Measurements from ENCODE around the gene SLC16A7. TPM values are rescaled to one million over a fixed set of nuclear protein-coding genes. Genes with fewer than 3 reads are reported as not detected.
A peak's percentile ranks its signal among the peaks of the same experiment; 100 is the strongest.

The SLC16A7 gene
- total RNA-seq, 4 donors from 2014 or later, result 18.2 to 71.4 (median 45.0) TPM

DNA sequence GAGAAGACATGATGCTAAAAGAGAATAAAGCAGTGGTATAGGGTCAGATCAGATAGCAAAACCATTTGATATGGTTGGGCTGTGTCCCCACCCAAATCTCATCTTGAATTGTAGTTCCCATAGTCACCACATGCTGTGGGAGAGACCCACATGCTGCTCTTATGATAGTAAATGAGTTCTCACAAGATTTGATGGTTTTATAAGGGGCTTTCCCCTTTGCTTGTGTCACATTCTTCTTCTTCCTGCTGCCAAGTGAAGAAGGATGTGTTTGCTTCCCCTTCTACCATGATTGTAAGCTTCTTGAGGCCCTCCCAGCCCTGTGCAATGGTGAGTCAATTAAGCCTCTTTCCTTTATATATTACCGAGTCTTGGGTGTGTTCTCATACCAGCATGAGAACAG is 49.4 kb downstream of the SLC16A7 start:
- Histone ChIP-seq H3K4me1 (no peaks in the 10 kb centered on the region), H3K4me3 (no peak overlapping the region), H3K9me3 (no peaks in the 10 kb centered on the region), H3K27me3 (no peaks in the 10 kb centered on the region), H3K36me3 (peaks cover 0 to 10% of the 10 kb centered on the region in 2 donors), H3K27ac (no peak overlapping the region)
- ATAC-seq, result no peak
- TF ChIP-seq POLR2A (IDR thresholded peaks at IDR 0.05), result no peak
- TF ChIP-seq EP300 (IDR thresholded peaks at IDR 0.05), result no peak
- TF ChIP-seq, protein P1, sequence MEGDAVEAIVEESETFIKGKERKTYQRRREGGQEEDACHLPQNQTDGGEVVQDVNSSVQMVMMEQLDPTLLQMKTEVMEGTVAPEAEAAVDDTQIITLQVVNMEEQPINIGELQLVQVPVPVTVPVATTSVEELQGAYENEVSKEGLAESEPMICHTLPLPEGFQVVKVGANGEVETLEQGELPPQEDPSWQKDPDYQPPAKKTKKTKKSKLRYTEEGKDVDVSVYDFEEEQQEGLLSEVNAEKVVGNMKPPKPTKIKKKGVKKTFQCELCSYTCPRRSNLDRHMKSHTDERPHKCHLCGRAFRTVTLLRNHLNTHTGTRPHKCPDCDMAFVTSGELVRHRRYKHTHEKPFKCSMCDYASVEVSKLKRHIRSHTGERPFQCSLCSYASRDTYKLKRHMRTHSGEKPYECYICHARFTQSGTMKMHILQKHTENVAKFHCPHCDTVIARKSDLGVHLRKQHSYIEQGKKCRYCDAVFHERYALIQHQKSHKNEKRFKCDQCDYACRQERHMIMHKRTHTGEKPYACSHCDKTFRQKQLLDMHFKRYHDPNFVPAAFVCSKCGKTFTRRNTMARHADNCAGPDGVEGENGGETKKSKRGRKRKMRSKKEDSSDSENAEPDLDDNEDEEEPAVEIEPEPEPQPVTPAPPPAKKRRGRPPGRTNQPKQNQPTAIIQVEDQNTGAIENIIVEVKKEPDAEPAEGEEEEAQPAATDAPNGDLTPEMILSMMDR (IDR thresholded peaks at IDR 0.05), result no peak
- TF ChIP-seq POLR2AphosphoS5 (IDR thresholded peaks at IDR 0.05), result no peak
- 86 to 100% methylated on average over 1 of the region's 1 CpG for WGBS, 2 donors (ENCODE audit: low coverage in 1 of 2)

DNA sequence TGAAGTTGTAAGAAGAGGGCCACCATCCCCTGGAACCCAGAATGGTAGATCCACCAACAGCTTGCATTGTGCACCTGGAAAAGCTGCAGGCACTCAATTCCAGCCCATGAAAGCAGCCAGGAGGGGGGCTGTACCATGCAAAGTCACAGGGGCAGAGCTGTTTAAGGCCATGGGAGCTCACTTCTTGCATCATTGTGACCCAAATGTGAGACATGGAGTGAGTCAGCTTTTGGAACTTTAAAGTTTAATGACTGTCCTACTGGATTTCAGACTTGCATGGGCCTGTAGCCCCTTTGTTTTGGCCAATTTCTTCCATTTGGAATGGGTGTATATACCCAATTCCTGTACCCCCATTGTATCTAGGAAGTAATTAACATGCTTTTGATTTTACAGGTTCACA is 50.8 kb downstream of the SLC16A7 start:
- Histone ChIP-seq H3K27me3 (no peaks in the 10 kb centered on the region), H3K9me3 (no peaks in the 10 kb centered on the region), H3K36me3 (peaks cover 0 to 10% of the 10 kb centered on the region in 2 donors), H3K4me3 (no peak overlapping the region), H3K4me1 (peaks cover 0 to 12% (median 3%) of the 10 kb centered on the region in 3 donors), H3K27ac (no peak overlapping the region)
- ATAC-seq, result no peak
- TF ChIP-seq POLR2AphosphoS5 (IDR thresholded peaks at IDR 0.05), result no peak
- TF ChIP-seq EP300 (IDR thresholded peaks at IDR 0.05), result no peak
- no peak for TF ChIP-seq POLR2A (IDR thresholded peaks at IDR 0.05)
- TF ChIP-seq, protein P1 (IDR thresholded peaks at IDR 0.05), result no peak

DNA sequence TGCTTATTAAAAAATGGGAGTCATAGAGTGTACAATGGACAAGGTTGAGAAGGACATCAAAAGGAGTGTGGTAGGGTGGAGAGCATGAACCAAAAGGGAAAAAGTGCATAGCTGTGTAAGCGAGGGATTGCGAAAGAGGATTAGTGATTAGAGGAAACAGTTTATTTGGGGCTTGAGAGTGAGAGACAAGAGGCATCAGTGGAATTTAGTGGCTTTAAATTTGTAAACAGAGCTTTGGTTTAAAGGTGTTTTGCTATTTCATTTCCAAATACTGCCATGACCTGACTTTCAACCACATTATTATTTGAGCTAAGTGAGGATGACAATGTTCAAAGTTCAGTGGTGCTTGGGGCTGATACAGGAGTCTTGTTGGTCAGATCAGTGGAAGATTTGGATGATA is 53.4 kb downstream of the SLC16A7 start:
- Histone ChIP-seq H3K4me1 (peaks cover 0 to 17% (median 3%) of the 10 kb centered on the region in 3 donors), H3K9me3 (no peaks in the 10 kb centered on the region), H3K36me3 (peaks cover 0 to 6% of the 10 kb centered on the region in 2 donors), H3K27me3 (no peaks in the 10 kb centered on the region), H3K4me3 (no peak overlapping the region), H3K27ac (no peak overlapping the region)
- WGBS, 2 donors (ENCODE audit: low coverage in 1 of 2), result 80 to 98% methylated on average over 2 of the region's 2 CpGs
- ATAC-seq, result no peak
- TF ChIP-seq POLR2A (IDR thresholded peaks at IDR 0.05), result no peak
- TF ChIP-seq EP300 (IDR thresholded peaks at IDR 0.05), result no peak
- TF ChIP-seq POLR2AphosphoS5 (IDR thresholded peaks at IDR 0.05), result peak; percentile 56
- TF ChIP-seq, protein P1 (IDR thresholded peaks at IDR 0.05), result no peak

DNA sequence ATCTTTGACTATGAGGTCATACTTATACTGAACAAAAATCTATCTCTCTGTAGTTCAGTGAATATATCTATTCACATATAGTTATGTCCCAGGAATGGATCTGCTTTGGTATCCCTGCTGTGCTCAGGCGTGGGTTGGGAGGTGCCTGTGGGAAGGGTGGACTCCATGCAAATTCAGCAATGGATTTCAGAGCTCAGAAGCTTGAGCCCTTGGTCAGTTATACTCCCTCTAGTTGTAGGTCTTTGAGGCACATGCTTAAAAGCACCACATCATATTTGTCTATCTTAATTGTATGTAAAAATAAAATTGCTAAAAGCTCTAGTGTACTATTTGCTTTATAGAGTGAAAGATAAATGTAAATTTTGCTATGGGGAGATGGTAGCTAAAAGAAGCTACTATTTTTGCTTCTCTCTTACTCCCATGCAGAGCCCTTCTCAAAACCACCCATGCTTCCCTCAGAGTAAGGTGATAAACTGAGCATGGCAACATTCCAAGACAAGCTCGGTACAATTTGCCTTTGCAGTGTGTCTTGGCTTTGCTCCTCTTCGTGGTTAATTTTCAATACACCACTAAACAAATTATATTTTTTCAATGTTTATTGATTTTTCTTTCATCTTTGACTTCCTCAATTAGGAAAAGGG is 54.9 kb downstream of the SLC16A7 start:
- Histone ChIP-seq H3K4me1 (peaks cover 0 to 17% (median 3%) of the 10 kb centered on the region in 3 donors), H3K9me3 (no peaks in the 10 kb centered on the region), H3K4me3 (no peak overlapping the region), H3K27ac (no peak overlapping the region), H3K36me3 (peaks cover 0 to 6% of the 10 kb centered on the region in 2 donors), H3K27me3 (no peaks in the 10 kb centered on the region)
- ATAC-seq, result no peak
- no peak for TF ChIP-seq EP300 (IDR thresholded peaks at IDR 0.05)
- WGBS, 2 donors (ENCODE audit: low coverage in 1 of 2), result 35 to 49% methylated on average over 3 of the region's 3 CpGs

DNA sequence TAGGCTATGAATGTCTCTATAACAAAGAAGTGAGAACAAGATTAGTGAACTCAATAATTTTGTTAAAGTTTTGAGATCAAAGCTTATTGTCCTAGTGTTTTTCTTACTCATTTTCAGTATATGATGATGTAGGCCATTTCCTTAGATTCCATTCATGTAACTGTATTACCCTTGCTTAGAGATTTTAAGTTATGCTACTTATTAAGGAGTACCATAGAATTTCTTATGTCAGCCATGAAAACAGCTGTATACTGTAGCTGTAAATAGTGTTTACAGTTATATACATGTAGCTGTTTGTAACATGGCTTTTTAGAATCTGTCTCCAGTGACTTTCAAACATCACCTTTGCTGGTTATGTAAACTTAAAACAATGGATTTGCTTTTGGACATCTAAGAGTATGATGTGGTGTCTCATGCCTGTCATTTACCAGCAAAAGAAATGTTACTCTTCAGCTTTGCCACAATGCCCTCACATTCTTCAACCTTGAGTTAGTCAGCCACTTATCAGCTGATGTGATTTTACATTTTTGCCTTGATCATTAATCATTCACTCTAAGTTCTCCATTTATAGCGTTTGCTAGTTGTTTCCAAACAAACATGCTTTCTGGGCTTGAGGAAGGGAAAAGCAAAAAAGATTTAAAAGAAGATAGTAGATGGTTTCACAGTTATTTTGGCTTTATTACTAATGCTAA is 55.5 kb downstream of the SLC16A7 start:
- no peak for ATAC-seq
- H3K27ac ChIP-seq, result no peak overlapping the region
- WGBS, 2 donors (ENCODE audit: low coverage in 1 of 2), result 0 to 15% methylated on average over 1 of the region's 1 CpG
- H3K9me3 ChIP-seq, result no peaks in the 10 kb centered on the region
- H3K4me3 ChIP-seq, result no peak overlapping the region
- H3K4me1 ChIP-seq, result peaks cover 0 to 17% (median 3%) of the 10 kb centered on the region in 3 donors
- no peaks in the 10 kb centered on the region for H3K27me3 ChIP-seq
- TF ChIP-seq POLR2A (IDR thresholded peaks at IDR 0.05) (no peak), POLR2AphosphoS5 (IDR thresholded peaks at IDR 0.05) (no peak), EP300 (IDR thresholded peaks at IDR 0.05) (no peak)
- TF ChIP-seq, protein P1 (IDR thresholded peaks at IDR 0.05), result no peak
- peaks cover 0 to 2% of the 10 kb centered on the region in 2 donors for H3K36me3 ChIP-seq
